K562 (cell line): ENCODE measurements around the gene BASP1. TPM values are rescaled to one million over a fixed set of nuclear protein-coding genes. Genes with fewer than 3 reads are reported as not detected.

Experiments
- ATF1 ChIP-seq, 2 experiments: fragments of 450-650 bp in 1 of 2; IDR thresholded peaks; 2 replicates each; pipeline ENCODE4 v1.6.1; 2016; ENCODE audit warnings: missing compliant biosample characterization in 1 of 2, missing genetic modification characterization in 1 of 2
- CREBBP ChIP-seq: IDR thresholded peaks from one replicate; pipeline ENCODE4 v1.6.1; 2012; ENCODE audit warnings: low read depth, mild to moderate bottlenecking, control low read depth, inconsistent platforms, low read length
- FOXA3 ChIP-seq, 2 experiments: fragments of 450-650 bp in 1 of 2; sonication (generic) in 1 of 2; formaldehyde crosslinking; IDR thresholded peaks in 1 of 2; conservative IDR thresholded peaks in 1 of 2; 2 replicates each; pipeline versions ENCODE4 v1.4.0 to v1.8.0; 2020 to 2022; ENCODE audit warnings: mild to moderate bottlenecking in 2 of 2, missing genetic modification reagents in 1 of 2
- FUS ChIP-seq: fragments of 200-400 bp; formaldehyde crosslinking; optimal IDR thresholded peaks from 2 replicates; pipeline ENCODE3; 2017; ENCODE audit warnings: low read depth, low read length
- IRF9 ChIP-seq: fragments of 450-650 bp; IDR thresholded peaks from 2 replicates; pipeline ENCODE4 v1.6.1; 2016; ENCODE audit warnings: missing biosample characterization, missing genetic modification characterization
- MCM5 ChIP-seq: fragments of 450-650 bp; IDR thresholded peaks from 2 replicates; pipeline ENCODE4 v1.6.1; 2016; ENCODE audit warnings: low read depth
- POLR2G ChIP-seq: fragments of 200-400 bp; formaldehyde crosslinking; IDR thresholded peaks from 2 replicates; pipeline ENCODE4 v1.6.1; 2017; ENCODE audit warnings: low read depth, mild to moderate bottlenecking, antibody characterized with exemption, low read length, moderate library complexity
- RAD51 ChIP-seq: fragments of 450-650 bp; IDR thresholded peaks from 2 replicates; pipeline ENCODE4 v1.7.1; 2016; ENCODE audit warnings: low read depth, mild to moderate bottlenecking, borderline replicate concordance
- ZFP30 ChIP-seq: fragments of 250-450 bp; sonication (Bioruptor Pico); IDR thresholded peaks from 2 replicates; pipeline ENCODE4 v1.8.0; 2022; ENCODE audit warnings: moderate library complexity, mild to moderate bottlenecking, inconsistent platforms, borderline replicate concordance
- ZFX ChIP-seq: sonication (generic); formaldehyde crosslinking; IDR thresholded peaks from 2 replicates; pipeline ENCODE4 v1.8.0; 2022; ENCODE audit warnings: mild to moderate bottlenecking, missing genetic modification reagents, moderate library complexity
- ZNF408 ChIP-seq: fragments of 250-450 bp; sonication (Bioruptor Pico); IDR thresholded peaks from 2 replicates; pipeline ENCODE4 v1.4.0; 2020; ENCODE audit warnings: low read depth, mild to moderate bottlenecking, moderate library complexity
- ZNF696 ChIP-seq: fragments of 250-450 bp; sonication (Bioruptor Pico); conservative IDR thresholded peaks from 2 replicates; pipeline ENCODE4 v1.4.0; 2020; ENCODE audit warnings: mild to moderate bottlenecking, moderate library complexity
- ZNF77 ChIP-seq: fragments of 250-450 bp; sonication (Bioruptor Pico); IDR thresholded peaks from 2 replicates; pipeline ENCODE4 v1.5.0; 2020
- polyA plus RNA-seq, 8 experiments: library from polyadenylated mRNA; depleted of rRNA in 4 of 8; stranded (reverse) in 5 of 8; unstranded in 3 of 8; fragments of >200 nt; fragmentation: Nextera tagmentation in 2 of 8; fragmentation: Illumina TruSeq in 1 of 8; extraction: Ambion mirVana in 2 of 8; extraction: Trizol in 1 of 8; gene quantifications; 2 replicates each; pipeline versions ENCODE4 v1.2.1 to v1.2.3, GENCODE V29; 2011 to 2014; ENCODE audit warnings: inconsistent platforms in 1 of 8, missing spikeins in 1 of 8
- small RNA-seq: library from RNA; depleted of rRNA; stranded (forward); fragments of <200 nt; gene quantifications from one replicate; pipeline ENCODE3, GENCODE V24; 2014
- total RNA-seq, 7 experiments: library from RNA; depleted of rRNA in 6 of 7; stranded (reverse); fragments of >200 nt in 6 of 7; fragmentation: Illumina TruSeq in 2 of 7; extraction: Trizol in 2 of 7; gene quantifications; 2 replicates each; pipeline versions ENCODE4 v1.2.1 to v1.2.3, GENCODE V29; 2011 to 2021; ENCODE audit warnings: low replicate concordance in 1 of 7

Gene BASP1
- total and polyA plus RNA-seq, 9 of the 15 experiments (the other 6 are each of a cell fraction or from before 2014, with no cell fraction given), result 0.22 TPM; not detected in 8

- TF ChIP-seq ZNF696 (CRISPR knock-in tag) (no peak), CREBBP (no peak), MCM5 (no peak), FOXA3 (CRISPR knock-in tag; conservative IDR thresholded peaks at IDR 0.05 in 1 of 2, IDR thresholded peaks at IDR 0.05 in 1 of 2) (no peak), ZFX (CRISPR knock-in tag) (no peak), RAD51 (no peak), FUS (no peak), ZNF408 (CRISPR knock-in tag) (no peak), POLR2G (no peak), ATF1 (CRISPR knock-in tag; IDR thresholded peaks at IDR 0.05) (no peak), ATF1 (tag; IDR thresholded peaks at IDR 0.05) (no peak), IRF9 (tag) (no peak), ZFP30 (CRISPR knock-in tag) (no peak), ZNF77 (CRISPR knock-in tag) (no peak)
- TF ChIP-seq, all 486 proteins: peak for 0
Measured at GRCh38 chr5:17325770-17326599, 108.6 kb downstream of the BASP1 start (continued).

Small RNA genes lying within 50 kb of the gene (small RNA-seq; reads per million reads assigned to genes)
- not detected for gene RNU6-1003P
